Ovary (tissue), 9 donors: Measurements from ENCODE around the gene PCDHB3. TPM values are rescaled to one million over a fixed set of nuclear protein-coding genes. Genes with fewer than 3 reads are reported as not detected.
A peak's percentile ranks its signal among the peaks of the same experiment; 100 is the strongest.
"Not testable (repeated sequence)": the region's sequence is repeated elsewhere in the genome, so short reads cannot be mapped to it uniquely, and the experiment has no call there.

ENCODE experiments used
- DNase-seq, 5 donors: peaks; one replicate each; pipeline ENCODE4 v3.0.0-alpha.2; 2019 to 2020
- H3K27ac ChIP-seq, 2 donors: fragments of 200-600 bp; one replicate each; pipeline versions ENCODE4 v1.5.1 to v1.8.0; 2019 to 2022
- H3K27me3 ChIP-seq: fragments of 200-600 bp; one replicate; pipeline ENCODE4 v1.8.0; 2022
- H3K36me3 ChIP-seq: fragments of 200-600 bp; sonication (generic); one replicate; pipeline ENCODE4 v1.5.1; 2019
- H3K4me1 ChIP-seq: one replicate; pipeline ENCODE4 v1.8.1; 2013; ENCODE audit warnings: mild to moderate bottlenecking, moderate library complexity; ENCODE audit not compliant: insufficient read depth
- H3K4me3 ChIP-seq: fragments of 200-600 bp; sonication (generic); one replicate; pipeline ENCODE4 v1.5.1; 2017
- H3K9me3 ChIP-seq, 2 donors: fragments of 200-600 bp in 1 of 2; sonication (generic) in 1 of 2; one replicate each; pipeline versions ENCODE4 v1.5.1 to v1.8.1; 2013 to 2019; ENCODE audit warnings: mild to moderate bottlenecking in 1 of 2, moderate library complexity in 1 of 2
- CTCF ChIP-seq, 3 donors: fragments of 450-650 bp in 2 of 3; fragments of 200-600 bp in 1 of 3; IDR thresholded peaks; one replicate each; pipeline versions ENCODE4 v1.5.1 to v1.8.0; 2016 to 2022; ENCODE audit warnings: antibody characterized with exemption in 3 of 3, mild to moderate bottlenecking in 1 of 3
- EP300 ChIP-seq: sonication (generic); formaldehyde crosslinking; IDR thresholded peaks from one replicate; pipeline ENCODE4 v1.6.1; 2017; ENCODE audit warnings: antibody characterized with exemption
- POLR2A ChIP-seq: fragments of 450-650 bp; IDR thresholded peaks from one replicate; pipeline ENCODE4 v1.6.1; 2017; ENCODE audit warnings: antibody characterized with exemption, mild to moderate bottlenecking, moderate library complexity
- WGBS, 3 donors: extraction: QIAGEN DNeasy Blood & Tissue Kit in 1 of 3; methylation state at CpG; one replicate each; pipeline versions ENCODE4 v1.1.5 to v1.1.7; 2013 to 2017; 5-methylcytosine and 5-hydroxymethylcytosine counted together
- intact Hi-C, 4 donors: fragments of 100-400 bp; cut with DNase I; formaldehyde crosslinking; loops; one replicate each; pipeline versions ENCODE4 v1.11.0 to v1.15.1; 2022 to 2023
- polyA plus RNA-seq, 2 donors: library from polyadenylated mRNA; stranded (reverse); fragments of 200-250 nt in 1 of 2; fragments of 350-450 nt in 1 of 2; fragmentation: Illumina TruSeq in 1 of 2; extraction: RNeasy Lipid Tissue Mini Kit (QIAGEN cat#74804) in 1 of 2; gene quantifications; one replicate each; pipeline ENCODE4 v1.2.3, GENCODE V29; 2013 to 2014
- total RNA-seq, 7 donors: library from RNA; depleted of rRNA in 2 of 7; stranded (reverse); fragments of >200 nt in 2 of 7; fragmentation: NEBNext Ultra II Directional in 3 of 7; extraction: Animal tissue kit (Norgen Biotek cat#: 25700) in 3 of 7; gene quantifications; one replicate each; pipeline versions ENCODE4 v1.1.0 to v1.2.4, GENCODE V29; 2016 to 2023
- donor health status: DM: no; HTN: no; CAD: no; lungs with moderate emphysema.
- donor health status: DM: no; HTN: no; CAD: no.
- donor health status: Bipolar disorder and iron deficiency.
- donor health status: DM: yes; HTN: yes; CAD: no.
- donor health status: DM: no; HTN: no; CAD: no.
- donor health status: DM: yes; HTN: yes; CAD: no.

The PCDHB3 gene
- total and polyA plus RNA-seq, 9 donors = 1.4 to 4.1 (median 3.0) TPM

- H3K4me3 ChIP-seq = no peak overlapping the region
- no peaks in the 10 kb centered on the region for H3K36me3 ChIP-seq
- H3K27me3 ChIP-seq = no peaks in the 10 kb centered on the region
- 28 to 48% (median 43%) methylated on average over 20 of the region's 20 CpGs for WGBS, 3 donors
- intact Hi-C loops = no loop called here
- no peak for DNase-seq
- TF ChIP-seq CTCF (IDR thresholded peaks at IDR 0.05) (no peak), EP300 (no peak), POLR2A (no peak)
- peaks cover 0 to 21% of the 10 kb centered on the region in 2 donors for H3K9me3 ChIP-seq
- no peaks in the 10 kb centered on the region for H3K4me1 ChIP-seq
- H3K27ac ChIP-seq = no peak overlapping the region
Observed at GRCh38 chr5:141101059-141101458, 786 bp downstream of the PCDHB3 start.

- H3K4me1 ChIP-seq, DNase-seq, H3K27ac ChIP-seq, intact Hi-C loops, H3K36me3 ChIP-seq, H3K4me3 ChIP-seq, H3K27me3 ChIP-seq: not testable (repeated sequence)
- 34 to 44% (median 42%) methylated on average over 8 to 37 of the region's 39 CpGs for WGBS, 3 donors
- peaks cover 0 to 18% of the 10 kb centered on the region in 2 donors for H3K9me3 ChIP-seq
Observed at GRCh38 chr5:141102070-141102469, 1.8 kb downstream of the PCDHB3 start.

GRCh38 chr5:141102471-141102870, 2.2 kb downstream of the PCDHB3 start:
- H3K27me3 ChIP-seq, H3K36me3 ChIP-seq, H3K4me1 ChIP-seq, H3K4me3 ChIP-seq, DNase-seq, H3K27ac ChIP-seq, intact Hi-C loops: not testable (repeated sequence)
- peaks cover 0 to 18% of the 10 kb centered on the region in 2 donors for H3K9me3 ChIP-seq
- WGBS, 3 donors = 20 to 40% (median 24%) methylated on average over 2 to 35 of the region's 38 CpGs

GRCh38 chr5:141105350-141105749, 5.1 kb downstream of the PCDHB3 start:
- Histone ChIP-seq H3K9me3 (peaks cover 0 to 15% of the 10 kb centered on the region in 2 donors), H3K27me3 (no peaks in the 10 kb centered on the region), H3K4me3 (no peak overlapping the region), H3K4me1 (no peaks in the 10 kb centered on the region), H3K27ac (no peak overlapping the region), H3K36me3 (no peaks in the 10 kb centered on the region)
- WGBS, 3 donors = 76 to 82% (median 80%) methylated on average over 2 of the region's 2 CpGs
- no peak for DNase-seq
- intact Hi-C loops = no loop called here
- TF ChIP-seq CTCF (IDR thresholded peaks at IDR 0.05) (no peak), POLR2A (no peak), EP300 (no peak)

- Histone ChIP-seq H3K4me1 (no peaks in the 10 kb centered on the region), H3K27ac (no peak overlapping the region), H3K36me3 (no peaks in the 10 kb centered on the region), H3K4me3 (no peak overlapping the region), H3K27me3 (no peaks in the 10 kb centered on the region), H3K9me3 (peaks cover 0 to 13% of the 10 kb centered on the region in 2 donors)
- DNase-seq = no peak
- intact Hi-C loops = no loop called here
- WGBS, 3 donors = 40 to 44% (median 40%) methylated on average over 2 of the region's 2 CpGs
- no peak for TF ChIP-seq EP300
- TF ChIP-seq CTCF (IDR thresholded peaks at IDR 0.05) = no peak
- no peak for TF ChIP-seq POLR2A
Observed at GRCh38 chr5:141119250-141119649, 19.0 kb downstream of the PCDHB3 start.

GRCh38 chr5:141121563-141121962, 21.3 kb downstream of the PCDHB3 start, which contains the start of gene PCDHB4:
Gene PCDHB4, plus strand, starts transcription at chr5:141121818. Its CDS starts 181 bp downstream, at chr5:141121999.
- intact Hi-C loops = no loop called here
- 10 to 21% (median 17%) methylated on average over 16 of the region's 16 CpGs for WGBS, 3 donors
- peak within 1 kb of the TSS in 1 of 2 donors; percentile 42 for H3K27ac ChIP-seq
- peaks cover 0 to 13% of the 10 kb centered on the region in 2 donors for H3K9me3 ChIP-seq
- TF ChIP-seq POLR2A = no peak
- TF ChIP-seq CTCF (IDR thresholded peaks at IDR 0.05) = peak in 2 of 3 donors; percentile 21 to 47
- TF ChIP-seq EP300 = no peak
- peak; percentile 47 to 65 (median 58) for DNase-seq
- no peaks in the 10 kb centered on the region for H3K27me3 ChIP-seq
- peak within 1 kb of the TSS; percentile 18 for H3K4me3 ChIP-seq
- H3K36me3 ChIP-seq = no peaks in the 10 kb centered on the region
- no peaks in the 10 kb centered on the region for H3K4me1 ChIP-seq
